B cell (primary cell): Measurements from ENCODE around the gene CAPN15. TPM values are rescaled to one million over a fixed set of nuclear protein-coding genes. Genes with fewer than 3 reads are reported as not detected.
"Not testable (repeated sequence)": the region's sequence is repeated elsewhere in the genome, so short reads cannot be mapped to it uniquely, and the experiment has no call there.

Experiments
- ATAC-seq: fragments of 200-7000 bp; cut with Tn5 transposase; one replicate; pipeline ENCODE4 v1.10.0; 2021; ENCODE audit warnings: low read depth, mild to moderate bottlenecking, moderate number of reproducible peaks, moderate library complexity
- CTCF ChIA-PET: fragments of 350-600 bp; sonication (Branson Sonifier 250); formaldehyde crosslinking; loops from one replicate; lab custom pipeline; 2021; ENCODE audit warnings: antibody characterized with exemption, inconsistent platforms; lab: Charles Lee
- POLR2A ChIA-PET: fragments of 350-600 bp; sonication (Branson Sonifier 250); formaldehyde crosslinking; loops from one replicate; lab custom pipeline; 2021; ENCODE audit warnings: antibody characterized with exemption; lab: Charles Lee
- DNase-seq: peaks from one replicate; pipeline ENCODE4 v3.0.0; 2013
- H2AFZ ChIP-seq: 2 replicates; pipeline ENCODE4 v1.6.1; 2012; ENCODE audit warnings: mild to moderate bottlenecking, low read depth, low read length; ENCODE audit not compliant: insufficient read depth, poor library complexity, severe bottlenecking
- H3K27ac ChIP-seq, 2 donors: 1 replicate in 1 of 2; 2 replicates in 1 of 2; pipeline ENCODE4 v1.5.1; 2012 to 2013; ENCODE audit warnings: low read length in 2 of 2, mild to moderate bottlenecking in 2 of 2, moderate library complexity in 1 of 2
- H3K27me3 ChIP-seq, 4 experiments: fragments of 200-600 bp in 1 of 4; sonication (generic) in 1 of 4; replicated peaks in 1 of 4; 1 replicate in 2 of 4; 2 replicates in 2 of 4; pipeline versions ENCODE4 v1.6.1 to v1.7.0; 2013 to 2016; ENCODE audit warnings: low read length in 3 of 4, mild to moderate bottlenecking in 2 of 4, mixed read lengths in 1 of 4, moderate library complexity in 1 of 4; ENCODE audit not compliant: insufficient read depth in 4 of 4, control insufficient read depth in 3 of 4; ENCODE audit errors: control extremely low read depth in 1 of 4
- H3K36me3 ChIP-seq, 2 experiments: replicated peaks in 1 of 2; 1 replicate in 1 of 2; 2 replicates in 1 of 2; pipeline versions ENCODE4 v1.6.1 to v1.7.1; 2013; ENCODE audit warnings: low read length in 1 of 2; ENCODE audit not compliant: insufficient read depth in 2 of 2, control insufficient read depth in 1 of 2; ENCODE audit errors: control extremely low read depth in 1 of 2, extremely low read depth in 1 of 2
- H3K4me1 ChIP-seq, 2 donors: fragments of 200-600 bp in 1 of 2; sonication (generic) in 1 of 2; 1 replicate in 1 of 2; 2 replicates in 1 of 2; pipeline versions ENCODE4 v1.5.1 to v1.6.1; 2013 to 2017; ENCODE audit warnings: low read length in 2 of 2; ENCODE audit not compliant: control insufficient read depth in 2 of 2, insufficient read depth in 2 of 2
- H3K4me2 ChIP-seq: replicated peaks from 2 replicates; pipeline ENCODE3; 2012; ENCODE audit warnings: mild to moderate bottlenecking, low read depth, low read length; ENCODE audit not compliant: poor library complexity, severe bottlenecking
- H3K4me3 ChIP-seq, 5 experiments: fragments of 200-600 bp in 1 of 5; sonication (generic) in 1 of 5; 1 replicate in 3 of 5; 2 replicates in 2 of 5; pipeline versions ENCODE4 v1.5.1 to v1.7.0; 2011 to 2016; ENCODE audit warnings: low read length in 4 of 5, mild to moderate bottlenecking in 4 of 5, low read depth in 2 of 5, control low read depth in 1 of 5, moderate library complexity in 1 of 5; ENCODE audit not compliant: insufficient read depth in 1 of 5; ENCODE audit errors: control extremely low read depth in 1 of 5, extremely low read depth in 1 of 5
- H3K79me2 ChIP-seq: fragments of 200-600 bp; sonication (generic); one replicate; pipeline ENCODE4 v1.6.0; 2016; ENCODE audit warnings: low read length; ENCODE audit not compliant: control insufficient read depth, insufficient read depth
- H3K9ac ChIP-seq: fragments of 200-600 bp; sonication (generic); 2 replicates; pipeline ENCODE4 v1.6.1; 2017; ENCODE audit warnings: mild to moderate bottlenecking, low read length, moderate library complexity
- H3K9me3 ChIP-seq, 3 donors: one replicate each; pipeline versions ENCODE4 v1.6.1 to v1.7.1; 2013; ENCODE audit warnings: low read length in 2 of 3; ENCODE audit not compliant: control insufficient read depth in 2 of 3, insufficient read depth in 1 of 3; ENCODE audit errors: control extremely low read depth in 1 of 3
- H4K20me1 ChIP-seq: 2 replicates; pipeline ENCODE4 v1.6.0; 2012; ENCODE audit warnings: mild to moderate bottlenecking, low read length; ENCODE audit not compliant: insufficient read depth, control insufficient read depth, poor library complexity, severe bottlenecking
- H3K27ac Mint-ChIP-seq: one replicate; pipeline ENCODE4 v1.8.0; 2021; ENCODE audit warnings: mixed read lengths
- H3K27me3 Mint-ChIP-seq: one replicate; pipeline ENCODE4 v1.8.0; 2021; ENCODE audit warnings: mixed read lengths
- H3K4me1 Mint-ChIP-seq: one replicate; pipeline ENCODE4 v1.8.0; 2021; ENCODE audit warnings: mixed read lengths
- H3K4me3 Mint-ChIP-seq: one replicate; pipeline ENCODE4 v1.8.0; 2021; ENCODE audit warnings: mixed read lengths
- H3K9me3 Mint-ChIP-seq: one replicate; pipeline ENCODE4 v1.8.0; 2022; ENCODE audit warnings: mixed read lengths; ENCODE audit not compliant: insufficient read depth
- EZH2 ChIP-seq: IDR thresholded peaks from 2 replicates; pipeline ENCODE4 v1.6.1; 2012; ENCODE audit warnings: borderline replicate concordance, low read depth, mild to moderate bottlenecking, moderate library complexity, low read length; ENCODE audit not compliant: insufficient read depth, poor library complexity, severe bottlenecking
- WGBS: methylation state at CpG from one replicate; pipeline ENCODE4 v1.1.5; 2013; ENCODE audit warnings: missing lambda C conversion rate; ENCODE audit not compliant: insufficient coverage; 5-methylcytosine and 5-hydroxymethylcytosine counted together
- intact Hi-C: fragments of 100-400 bp; cut with micrococcal nuclease; formaldehyde crosslinking; loops from one replicate; pipeline ENCODE4 v1.10.0; 2022
- polyA minus RNA-seq: library from RNA; depleted of rRNA, polyadenylated mRNA; stranded (reverse); fragments of >200 nt; gene quantifications from 2 replicates; pipeline ENCODE4 v1.2.3, GENCODE V29; 2012
- polyA plus RNA-seq: library from polyadenylated mRNA; depleted of rRNA; stranded (reverse); fragments of >200 nt; gene quantifications from 2 replicates; pipeline ENCODE4 v1.2.3, GENCODE V29; 2012
- total RNA-seq, 2 donors: library from RNA; stranded (reverse); fragments of 120-200 nt in 1 of 2; gene quantifications; 1 replicate in 1 of 2; 2 replicates in 1 of 2; pipeline versions ENCODE4 v1.2.3 to v1.2.4, GENCODE V29; 2013 to 2022
- TF ChIP-seq, protein P1 (sequence below): fragments of 200-600 bp; IDR thresholded peaks from one replicate; pipeline ENCODE4 v1.8.0; 2022; ENCODE audit warnings: antibody characterized with exemption, mild to moderate bottlenecking

The CAPN15 gene
- 67.2 and 68.0 TPM in 2 replicates for total RNA-seq
- total RNA-seq (2013): 25.9 TPM
- 48.0 and 77.2 TPM in 2 replicates for polyA plus RNA-seq
- 65.5 and 70.6 TPM in 2 replicates for polyA minus RNA-seq

DNA sequence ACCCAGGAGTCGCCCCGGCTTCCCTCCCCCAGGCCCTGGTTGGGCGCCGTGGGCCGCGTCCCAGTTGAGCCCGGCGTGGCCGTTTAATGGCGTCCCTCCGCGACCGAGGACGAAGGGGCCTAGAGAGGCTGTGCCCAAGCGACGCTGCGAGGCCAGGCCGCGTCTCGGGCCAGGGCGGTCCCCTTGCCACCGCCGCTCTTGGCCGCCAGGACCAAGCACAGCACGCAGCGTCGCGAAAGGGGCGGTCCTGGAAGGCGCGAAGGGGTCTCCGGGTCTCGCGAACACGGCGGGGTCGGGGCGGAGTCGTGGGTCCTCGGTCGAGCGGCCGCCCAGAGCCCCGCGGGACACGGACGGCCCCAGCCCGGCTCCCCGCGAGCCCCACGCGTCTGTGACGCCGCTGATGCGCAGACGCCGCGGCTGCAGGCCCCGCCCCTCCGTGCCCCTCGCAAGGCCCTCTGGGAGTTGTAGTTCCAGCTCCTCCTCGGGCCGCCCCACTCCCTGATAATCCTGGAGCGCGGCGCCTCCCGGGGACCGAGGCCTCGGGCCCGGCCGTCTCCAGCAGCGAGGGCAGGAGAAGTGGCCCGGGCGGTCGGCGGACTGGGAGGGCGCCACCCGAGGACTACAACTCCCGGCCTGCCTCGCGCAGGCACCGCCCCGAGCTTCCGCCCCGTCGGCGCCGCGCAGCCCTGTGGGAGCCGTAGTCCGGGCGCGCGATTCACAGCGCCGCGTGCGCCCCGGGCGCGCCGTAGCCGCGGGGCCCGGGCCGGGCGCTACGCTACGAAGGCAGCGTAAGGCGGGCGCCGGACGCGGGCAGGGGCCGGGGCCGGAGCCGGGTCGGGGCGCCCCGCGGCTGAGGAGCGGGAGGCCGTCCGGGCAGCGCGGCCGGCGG is at the start of gene CAPN15:
Gene CAPN15, plus strand, starts transcription at position 698 of the 889 bp plus-strand sequence. CDS start 19,127 bp downstream, outside the sequence.
- Histone ChIP-seq H3K9ac (peak within 1 kb of the TSS; percentile 75), H3K27me3 (no peaks in the 10 kb centered on the region), H4K20me1 (peaks cover 59% of the 10 kb centered on the region), H2AFZ (peak within 1 kb of the TSS; percentile 89), H3K4me1 (peaks cover 25 to 47% of the 10 kb centered on the region in 2 donors), H3K9me3 (peaks cover 0 to 2% (median 0%) of the 10 kb centered on the region in 3 donors), H3K79me2 (peaks cover 53% of the 10 kb centered on the region), H3K27ac (peak within 1 kb of the TSS; percentile 88 to 96), H3K4me2 (peak within 1 kb of the TSS; percentile 98), H3K4me3 (peak within 1 kb of the TSS; percentile 21 to 79 (median 77)), H3K36me3 (no peaks in the 10 kb centered on the region)
- POLR2A ChIA-PET: interaction anchor here (0.6 to 1.3 kb wide), 6 partner anchors 40 to 192 kb away, joined by 3 to 11 read pairs (median 4); partner anchors contain the start of genes DECR2, NHLRC4, PGAP6 and STUB1
- DNase-seq: peak; percentile 96
- Mint-ChIP-seq H3K27me3 (no peaks in the 10 kb centered on the region), H3K4me3 (peak within 1 kb of the TSS; percentile 89), H3K4me1 (peaks cover 36% of the 10 kb centered on the region), H3K27ac (peak within 1 kb of the TSS; percentile 88), H3K9me3 (no peaks in the 10 kb centered on the region)
- no peak for TF ChIP-seq EZH2
- TF ChIP-seq, protein P1, sequence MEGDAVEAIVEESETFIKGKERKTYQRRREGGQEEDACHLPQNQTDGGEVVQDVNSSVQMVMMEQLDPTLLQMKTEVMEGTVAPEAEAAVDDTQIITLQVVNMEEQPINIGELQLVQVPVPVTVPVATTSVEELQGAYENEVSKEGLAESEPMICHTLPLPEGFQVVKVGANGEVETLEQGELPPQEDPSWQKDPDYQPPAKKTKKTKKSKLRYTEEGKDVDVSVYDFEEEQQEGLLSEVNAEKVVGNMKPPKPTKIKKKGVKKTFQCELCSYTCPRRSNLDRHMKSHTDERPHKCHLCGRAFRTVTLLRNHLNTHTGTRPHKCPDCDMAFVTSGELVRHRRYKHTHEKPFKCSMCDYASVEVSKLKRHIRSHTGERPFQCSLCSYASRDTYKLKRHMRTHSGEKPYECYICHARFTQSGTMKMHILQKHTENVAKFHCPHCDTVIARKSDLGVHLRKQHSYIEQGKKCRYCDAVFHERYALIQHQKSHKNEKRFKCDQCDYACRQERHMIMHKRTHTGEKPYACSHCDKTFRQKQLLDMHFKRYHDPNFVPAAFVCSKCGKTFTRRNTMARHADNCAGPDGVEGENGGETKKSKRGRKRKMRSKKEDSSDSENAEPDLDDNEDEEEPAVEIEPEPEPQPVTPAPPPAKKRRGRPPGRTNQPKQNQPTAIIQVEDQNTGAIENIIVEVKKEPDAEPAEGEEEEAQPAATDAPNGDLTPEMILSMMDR: peak; percentile 16
- intact Hi-C loops: loop anchor here (1.0 to 5.0 kb wide), 6 partner anchors 42 to 174 kb away; partner anchors contain the start of genes AXIN1, PGAP6, PIGQ and RAB11FIP3
- peak; percentile 81 for ATAC-seq
- CTCF ChIA-PET: no interaction called here
- under 1% methylated on average over 129 of the region's 129 CpGs for WGBS

DNA sequence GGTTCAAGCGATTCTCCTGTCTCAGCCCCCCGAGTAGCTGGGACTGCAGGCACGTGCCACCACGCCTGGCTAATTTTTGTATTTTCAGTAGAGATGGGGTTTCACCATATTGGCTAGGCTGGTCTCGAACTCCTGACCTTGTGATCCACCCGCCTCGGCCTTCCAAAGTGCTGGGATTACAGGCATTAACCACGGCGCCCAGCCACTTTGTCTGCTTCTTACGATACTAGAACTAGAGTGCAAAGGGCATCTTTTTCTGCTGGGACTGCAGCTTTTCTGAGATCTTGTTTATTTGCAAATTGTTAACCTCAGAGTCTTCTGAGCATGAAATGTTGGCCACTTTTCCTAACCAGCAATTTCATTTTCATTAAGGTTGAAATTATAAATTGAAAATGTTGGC is 49.2 kb upstream of the CAPN15 start:
- H3K4me1 Mint-ChIP-seq, CTCF ChIA-PET: not testable (repeated sequence)

More for the DNA sequence above, 49.2 kb upstream of the CAPN15 start:
- H3K4me2 ChIP-seq, H3K9ac ChIP-seq, H3K27ac ChIP-seq, H3K27me3 ChIP-seq, ATAC-seq, H3K79me2 ChIP-seq, H3K9me3 Mint-ChIP-seq, H3K27me3 Mint-ChIP-seq, H2AFZ ChIP-seq, H3K4me3 Mint-ChIP-seq, intact Hi-C loops, H3K9me3 ChIP-seq, H3K27ac Mint-ChIP-seq, H3K4me1 ChIP-seq, DNase-seq, H3K4me3 ChIP-seq, H4K20me1 ChIP-seq, POLR2A ChIA-PET: not testable (repeated sequence)
- WGBS: 100% methylated on average over 1 of the region's 10 CpGs
- H3K36me3 ChIP-seq: peaks cover 0 to 13% of the 10 kb centered on the region in 2 experiments
